ENCODE measurements around the gene MIEF1.

Gene MIEF1

GRCh38 chr22:39457556-39458443 is 44.3 kb upstream of the MIEF1 start:
- TF ChIP-seq, protein P1, sequence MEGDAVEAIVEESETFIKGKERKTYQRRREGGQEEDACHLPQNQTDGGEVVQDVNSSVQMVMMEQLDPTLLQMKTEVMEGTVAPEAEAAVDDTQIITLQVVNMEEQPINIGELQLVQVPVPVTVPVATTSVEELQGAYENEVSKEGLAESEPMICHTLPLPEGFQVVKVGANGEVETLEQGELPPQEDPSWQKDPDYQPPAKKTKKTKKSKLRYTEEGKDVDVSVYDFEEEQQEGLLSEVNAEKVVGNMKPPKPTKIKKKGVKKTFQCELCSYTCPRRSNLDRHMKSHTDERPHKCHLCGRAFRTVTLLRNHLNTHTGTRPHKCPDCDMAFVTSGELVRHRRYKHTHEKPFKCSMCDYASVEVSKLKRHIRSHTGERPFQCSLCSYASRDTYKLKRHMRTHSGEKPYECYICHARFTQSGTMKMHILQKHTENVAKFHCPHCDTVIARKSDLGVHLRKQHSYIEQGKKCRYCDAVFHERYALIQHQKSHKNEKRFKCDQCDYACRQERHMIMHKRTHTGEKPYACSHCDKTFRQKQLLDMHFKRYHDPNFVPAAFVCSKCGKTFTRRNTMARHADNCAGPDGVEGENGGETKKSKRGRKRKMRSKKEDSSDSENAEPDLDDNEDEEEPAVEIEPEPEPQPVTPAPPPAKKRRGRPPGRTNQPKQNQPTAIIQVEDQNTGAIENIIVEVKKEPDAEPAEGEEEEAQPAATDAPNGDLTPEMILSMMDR (conservative IDR thresholded peaks at IDR 0.05; ENCODE audit: low read depth) = no peak
- no peak for DNase-seq (ENCODE audit: low spot score)
- ChIA-PET POLR2A (ENCODE audit: low non-redundant PET) (no interaction called here), CTCF (no interaction called here)
- no peak overlapping the region for H3K27ac ChIP-seq

DNA sequence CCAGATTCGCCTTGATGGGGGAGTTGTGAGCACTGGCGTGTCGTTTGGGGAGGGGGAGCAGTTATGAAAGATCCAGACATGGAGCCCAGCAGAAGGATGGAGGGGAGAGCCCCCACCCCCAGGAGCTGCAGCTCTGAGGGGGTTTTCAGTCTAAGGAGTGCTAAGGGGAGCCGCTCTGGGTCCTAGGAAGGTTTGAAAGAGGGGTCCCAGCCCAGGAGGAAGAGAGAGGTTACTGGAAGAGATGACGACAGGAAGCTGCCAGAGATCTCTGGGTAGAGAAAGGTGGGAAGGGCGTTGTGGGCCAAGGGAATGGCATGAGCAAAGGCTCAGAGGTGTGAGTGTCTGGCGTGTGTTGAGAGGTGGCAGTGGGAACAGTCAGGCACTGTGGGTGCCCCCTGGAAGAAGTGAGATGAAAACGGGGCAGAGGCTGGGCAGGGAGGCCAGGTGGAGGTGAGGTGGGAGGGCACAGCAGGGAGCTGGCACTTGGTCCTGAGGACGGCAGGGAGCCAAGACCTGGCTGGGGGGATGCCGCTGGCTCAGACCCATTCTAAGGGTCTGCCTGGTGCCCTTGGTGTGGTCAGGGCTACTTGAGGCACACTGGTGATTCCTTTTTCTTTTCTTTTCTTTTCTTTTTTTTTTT is 43.5 kb upstream of the MIEF1 start:
- ChIA-PET CTCF (interaction anchor here (0.6 kb wide), 1 partner anchor 23 kb away, joined by 5 read pairs; no protein-coding TSS in a partner anchor), POLR2A (ENCODE audit: low non-redundant PET) (no interaction called here)
- no peak overlapping the region for H3K27ac ChIP-seq
- TF ChIP-seq, protein P1 (conservative IDR thresholded peaks at IDR 0.05; ENCODE audit: low read depth) = no peak
- DNase-seq (ENCODE audit: low spot score) = no peak

GRCh38 chr22:39459681-39460080 is 42.4 kb upstream of the MIEF1 start:
- no peak for DNase-seq (ENCODE audit: low spot score)
- H3K27ac ChIP-seq = no peak overlapping the region
- ChIA-PET CTCF (interaction anchor here (0.6 kb wide), 1 partner anchor 23 kb away, joined by 3 read pairs; no protein-coding TSS in a partner anchor), POLR2A (ENCODE audit: low non-redundant PET) (no interaction called here)
- TF ChIP-seq, protein P1 (conservative IDR thresholded peaks at IDR 0.05; ENCODE audit: low read depth) = no peak

GRCh38 chr22:39462443-39463221 is 39.5 kb upstream of the MIEF1 start:
- POLR2A ChIA-PET (ENCODE audit: low non-redundant PET) = no interaction called here
- CTCF ChIA-PET = no interaction called here
- DNase-seq (ENCODE audit: low spot score) = no peak
- TF ChIP-seq, protein P1 (conservative IDR thresholded peaks at IDR 0.05; ENCODE audit: low read depth) = no peak
- no peak overlapping the region for H3K27ac ChIP-seq

DNA sequence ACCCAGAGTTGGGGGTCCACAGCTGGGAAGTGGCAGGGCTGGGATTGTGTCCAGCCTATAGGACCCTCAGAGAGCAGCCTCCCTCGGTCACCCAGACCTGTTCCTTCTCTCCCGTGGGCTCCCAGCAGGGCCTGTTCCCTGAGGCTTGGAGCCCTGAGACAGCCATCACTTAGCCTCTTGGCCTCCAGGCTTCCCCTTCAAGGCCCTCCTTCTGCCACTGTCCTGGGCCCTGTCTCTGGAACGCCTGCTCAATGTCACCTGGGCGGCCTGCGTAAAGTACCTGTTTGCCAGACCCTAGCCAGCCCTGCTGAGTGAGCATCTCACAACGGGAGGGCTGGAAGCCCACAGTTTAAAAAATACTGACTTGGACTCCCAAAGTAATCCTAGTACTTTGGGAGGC is 38.8 kb upstream of the MIEF1 start:
- ChIA-PET POLR2A (ENCODE audit: low non-redundant PET) (no interaction called here), CTCF (interaction anchor here (0.6 kb wide), 1 partner anchor 64 kb away, joined by 3 read pairs; the partner anchor contains the start of gene TAB1)
- TF ChIP-seq, protein P1 (conservative IDR thresholded peaks at IDR 0.05; ENCODE audit: low read depth) = no peak
- no peak for DNase-seq (ENCODE audit: low spot score)
- H3K27ac ChIP-seq = no peak overlapping the region

- TF ChIP-seq, protein P1 (conservative IDR thresholded peaks at IDR 0.05; ENCODE audit: low read depth) = no peak
- POLR2A ChIA-PET (ENCODE audit: low non-redundant PET) = no interaction called here
- DNase-seq (ENCODE audit: low spot score) = no peak
- CTCF ChIA-PET = interaction anchor here (0.6 kb wide), 1 partner anchor 64 kb away, joined by 3 read pairs; the partner anchor contains the start of gene TAB1
- H3K27ac ChIP-seq = no peak overlapping the region
These were observed 38.1 kb upstream of the MIEF1 start for GRCh38 chr22:39463931-39464390.
